RPMI8226 (cell line): ENCODE data around the gene OR4N5.
A peak's percentile ranks its signal among the peaks of the same experiment; 100 is the strongest.
"Not testable (repeated sequence)": the region's sequence is repeated elsewhere in the genome, so short reads cannot be mapped to it uniquely, and the experiment has no call there.

Experiments used
- DNase-seq: peaks from one replicate; pipeline ENCODE4 v3.0.0-alpha.2; 2015

Gene OR4N5

GRCh38 chr14:20138520-20138919 lies at the start of gene OR4N5:
TSS of gene OR4N5 (plus strand) at chr14:20138820. CDS start at chr14:20143736, 4,916 bp downstream.
- no peak for DNase-seq

- DNase-seq = no peak
Measured at GRCh38 chr14:20092050-20092449, 46.6 kb upstream of the OR4N5 start.

DNA sequence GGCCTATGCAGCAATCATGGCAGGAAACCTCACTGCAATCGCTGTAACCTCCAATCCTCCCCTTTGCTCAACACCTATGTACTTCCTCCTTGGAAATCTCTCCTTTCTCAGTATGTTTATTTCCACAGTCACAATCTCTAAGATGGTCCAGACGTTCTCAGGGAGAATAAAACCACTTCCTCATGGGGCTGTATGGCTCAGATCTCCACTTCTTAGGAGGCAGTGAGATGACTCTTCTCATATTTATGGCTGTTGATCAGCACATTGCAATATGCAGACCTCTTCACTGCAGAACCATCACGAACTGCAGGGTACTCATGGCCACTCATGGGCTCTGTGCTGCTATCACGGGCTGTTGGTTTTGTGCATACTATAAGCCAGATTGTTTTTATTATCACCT lies 45.2 kb upstream of the OR4N5 start:
- no peak for DNase-seq

- not testable (repeated sequence) for DNase-seq
Measured at GRCh38 chr14:20098926-20099770, 39.5 kb upstream of the OR4N5 start.

GRCh38 chr14:20110438-20110837 lies 28.2 kb upstream of the OR4N5 start, which contains the start of gene OR4K17:
TSS of gene OR4K17 (plus strand) at chr14:20110739. CDS start at chr14:20117500, 6,761 bp downstream.
- DNase-seq = no peak

DNA sequence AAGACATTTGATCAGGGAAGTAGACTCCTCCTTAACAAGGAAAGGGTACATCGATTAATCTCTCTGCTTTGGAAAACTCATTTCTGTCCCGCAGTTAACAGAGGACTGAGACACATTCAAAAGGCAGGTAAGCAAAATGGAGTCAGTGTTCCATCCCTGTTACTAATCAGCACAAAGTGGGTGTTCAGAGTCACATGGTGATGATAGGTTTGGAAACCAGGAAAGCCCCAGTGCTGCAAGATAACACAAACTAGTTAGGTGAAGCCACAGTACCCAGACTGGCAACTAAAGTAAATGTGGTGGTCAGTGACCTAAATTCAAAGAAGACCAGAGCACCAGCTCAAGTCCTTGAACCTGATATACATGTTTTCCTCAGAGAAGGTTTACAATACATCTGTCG lies 26.3 kb upstream of the OR4N5 start:
- DNase-seq = no peak

- no peak for DNase-seq
Measured at GRCh38 chr14:20116748-20117147, 21.9 kb upstream of the OR4N5 start.

DNA sequence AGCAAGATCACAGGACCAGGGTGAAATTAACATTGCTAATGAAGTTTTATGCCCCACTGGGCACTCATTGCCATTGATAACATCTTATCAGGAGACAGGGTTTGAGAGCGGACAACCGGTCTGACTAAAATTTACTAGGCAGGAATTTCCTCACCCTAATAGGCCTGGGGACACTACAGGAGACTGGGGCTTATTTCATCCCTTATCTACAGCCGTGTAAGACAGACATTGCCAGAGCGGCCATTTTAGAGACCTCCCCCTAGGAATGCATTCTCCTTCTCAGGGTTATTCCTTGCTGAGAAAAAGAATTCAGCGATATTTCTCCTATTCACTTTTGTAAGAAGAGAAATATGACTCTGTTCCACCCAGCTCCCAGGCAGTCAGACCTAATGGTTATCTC lies 19.8 kb upstream of the OR4N5 start:
- no peak for DNase-seq

DNA sequence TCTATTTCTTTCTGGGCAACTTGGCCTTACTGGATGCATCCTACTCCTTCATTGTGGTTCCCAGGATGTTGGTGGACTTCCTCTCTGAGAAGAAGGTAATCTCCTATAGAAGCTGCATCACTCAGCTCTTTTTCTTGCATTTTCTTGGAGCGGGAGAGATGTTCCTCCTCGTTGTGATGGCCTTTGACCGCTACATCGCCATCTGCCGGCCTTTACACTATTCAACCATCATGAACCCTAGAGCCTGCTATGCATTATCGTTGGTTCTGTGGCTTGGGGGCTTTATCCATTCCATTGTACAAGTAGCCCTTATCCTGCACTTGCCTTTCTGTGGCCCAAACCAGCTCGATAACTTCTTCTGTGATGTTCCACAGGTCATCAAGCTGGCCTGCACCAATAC lies 5.3 kb downstream of the OR4N5 start:
- peak; percentile 16 for DNase-seq

GRCh38 chr14:20144820-20145219 lies 6.2 kb downstream of the OR4N5 start:
- DNase-seq = no peak

DNA sequence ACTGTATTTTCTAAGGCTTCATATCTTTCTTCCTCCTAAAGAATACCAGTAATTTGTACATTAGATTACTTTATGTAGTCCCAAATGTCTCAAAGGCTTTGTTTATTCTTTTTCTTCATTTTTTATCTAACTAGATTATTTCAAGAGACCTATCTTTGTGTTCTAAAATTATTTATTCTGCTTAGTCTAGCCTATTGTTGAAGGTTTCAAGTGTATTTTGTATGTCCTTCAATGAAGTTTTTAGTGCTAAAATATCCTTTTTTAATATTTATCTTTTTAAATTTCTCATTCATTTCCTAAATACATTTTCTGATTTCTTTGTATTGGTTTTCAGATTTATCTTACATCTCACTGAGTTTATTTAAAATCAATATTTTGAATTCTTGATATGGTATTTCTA lies 25.8 kb downstream of the OR4N5 start:
- no peak for DNase-seq

GRCh38 chr14:20167091-20167490 lies 28.5 kb downstream of the OR4N5 start:
- no peak for DNase-seq

- not testable (repeated sequence) for DNase-seq
Measured at GRCh38 chr14:20169852-20170251, 31.2 kb downstream of the OR4N5 start.

DNA sequence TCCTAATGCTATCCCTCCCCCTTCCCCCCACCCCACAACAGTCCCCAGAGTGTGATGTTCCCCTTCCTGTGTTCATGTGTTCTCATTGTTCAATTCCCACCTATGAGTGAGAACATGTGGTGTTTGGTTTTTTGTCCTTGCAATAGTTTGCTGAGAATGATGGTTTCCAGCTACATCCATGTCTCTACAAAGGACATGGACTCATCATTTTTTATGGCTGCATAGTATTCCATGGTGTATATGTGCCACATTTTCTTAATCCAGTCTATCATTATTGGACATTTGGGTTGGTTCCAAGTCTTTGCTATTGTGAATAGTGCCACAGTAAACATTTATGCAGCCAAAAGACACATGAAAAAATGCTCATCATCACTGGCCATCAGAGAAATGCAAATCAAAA lies 35.6 kb downstream of the OR4N5 start:
- not testable (repeated sequence) for DNase-seq

- DNase-seq = no peak
Measured at GRCh38 chr14:20176330-20176729, 37.7 kb downstream of the OR4N5 start.

- no peak for DNase-seq
Measured at GRCh38 chr14:20177433-20177974, 38.9 kb downstream of the OR4N5 start.

- DNase-seq = no peak
Measured at GRCh38 chr14:20179218-20179617, 40.6 kb downstream of the OR4N5 start.

GRCh38 chr14:20179880-20180279 lies 41.3 kb downstream of the OR4N5 start:
- no peak for DNase-seq

- no peak for DNase-seq
Measured at GRCh38 chr14:20180486-20180885, 41.9 kb downstream of the OR4N5 start.

DNA sequence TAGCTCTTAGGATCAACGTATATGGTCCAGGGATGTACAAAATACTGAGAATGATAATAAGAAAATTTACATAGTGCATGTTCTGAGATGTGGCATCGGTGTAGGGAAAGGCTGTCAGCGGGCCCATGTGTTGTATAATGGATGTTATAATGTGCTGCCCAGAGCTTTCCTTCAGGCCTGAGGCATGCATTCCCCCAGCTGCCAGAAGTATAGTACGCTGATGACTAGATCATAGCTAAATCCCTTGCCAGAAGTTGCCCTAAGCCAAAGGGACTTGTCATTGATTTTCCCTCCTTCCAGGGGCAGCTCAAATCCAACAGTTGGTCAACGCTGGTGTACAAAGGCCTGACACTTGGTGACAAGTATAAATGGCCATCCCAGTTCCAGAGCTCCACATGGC lies 45.6 kb downstream of the OR4N5 start:
- no peak for DNase-seq

DNA sequence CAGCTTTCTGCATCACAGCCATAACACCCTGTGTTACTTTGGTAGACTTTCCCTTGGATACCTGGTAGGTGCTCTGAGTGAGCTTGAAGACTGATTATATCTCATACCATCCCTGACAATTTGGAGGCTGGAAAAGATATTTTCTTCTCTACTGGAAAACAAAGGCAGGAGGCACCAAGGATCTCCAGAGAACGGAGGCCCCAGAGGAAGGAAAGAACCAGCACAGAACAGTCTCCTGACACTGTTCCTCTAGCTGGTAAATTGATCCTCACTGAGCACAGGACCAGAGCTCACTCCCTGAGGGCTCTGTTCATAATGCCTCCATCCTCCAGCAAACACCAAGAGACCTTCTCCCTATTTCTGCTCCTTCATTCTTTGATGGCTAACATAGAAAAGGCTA lies 52.0 kb downstream of the OR4N5 start, which contains the start of gene OR11G2:
OR11G2 (plus strand) TSS at position 301 of the 400 bp plus-strand sequence. CDS start 6,542 bp downstream, outside the sequence.
- no peak for DNase-seq

GRCh38 chr14:20191396-20191795 lies 52.8 kb downstream of the OR4N5 start:
- DNase-seq = no peak

- no peak for DNase-seq
Measured at GRCh38 chr14:20194101-20194500, 55.5 kb downstream of the OR4N5 start.
